GM23338 (cell line): ENCODE results near the gene DUSP8. TPM values are rescaled to one million over a fixed set of nuclear protein-coding genes. Genes with fewer than 3 reads are reported as not detected.
A peak's percentile ranks its signal among the peaks of the same experiment; 100 is the strongest.

Experiments used
- ATAC-seq: fragments of 200-7000 bp; cut with Tn5 transposase; 3 replicates; pipeline ENCODE4 v1.9.1; 2020
- DNase-seq: peaks from one replicate; pipeline ENCODE4 v3.0.0-alpha.2; 2015; ENCODE audit warnings: low spot score
- H2AFZ ChIP-seq: fragments of 200-600 bp; sonication (generic); 2 replicates; pipeline ENCODE4 v1.8.0; 2016; ENCODE audit warnings: antibody characterized with exemption, mild to moderate bottlenecking, moderate library complexity
- H3F3A ChIP-seq: fragments of 200-600 bp; sonication (generic); replicated peaks from 2 replicates; pipeline ENCODE4 v1.8.0; 2017; ENCODE audit warnings: antibody characterized with exemption, mixed run types, low read depth
- H3K27ac ChIP-seq: fragments of 200-600 bp; sonication (generic); 2 replicates; pipeline ENCODE4 v1.6.1; 2016; ENCODE audit warnings: low read depth
- H3K27me3 ChIP-seq: fragments of 200-600 bp; sonication (generic); 2 replicates; pipeline ENCODE4 v1.8.0; 2016; ENCODE audit warnings: mild to moderate bottlenecking, mixed run types, moderate library complexity; ENCODE audit not compliant: insufficient read depth
- H3K36me3 ChIP-seq: fragments of 200-600 bp; sonication (generic); 2 replicates; pipeline ENCODE4 v1.8.0; 2016; ENCODE audit warnings: mild to moderate bottlenecking; ENCODE audit not compliant: insufficient read depth
- H3K4me1 ChIP-seq: fragments of 200-600 bp; sonication (generic); 2 replicates; pipeline ENCODE4 v1.8.0; 2016; ENCODE audit warnings: mild to moderate bottlenecking, moderate library complexity; ENCODE audit not compliant: insufficient read depth
- H3K4me2 ChIP-seq: fragments of 200-600 bp; sonication (generic); 2 replicates; pipeline ENCODE4 v1.7.1; 2017; ENCODE audit warnings: mixed run types
- H3K4me3 ChIP-seq: fragments of 200-600 bp; sonication (generic); 2 replicates; pipeline ENCODE4 v1.6.1; 2016; ENCODE audit warnings: mixed run types
- H3K79me2 ChIP-seq: fragments of 200-600 bp; sonication (generic); replicated peaks from 2 replicates; pipeline ENCODE4 v1.8.0; 2017; ENCODE audit warnings: mild to moderate bottlenecking; ENCODE audit not compliant: insufficient read depth
- H3K9me2 ChIP-seq: fragments of 200-600 bp; sonication (generic); 2 replicates; pipeline ENCODE4 v1.8.0; 2017; ENCODE audit not compliant: insufficient read depth
- H4K20me1 ChIP-seq: fragments of 200-600 bp; sonication (generic); replicated peaks from 2 replicates; pipeline ENCODE4 v1.8.0; 2017; ENCODE audit warnings: mild to moderate bottlenecking; ENCODE audit not compliant: insufficient read depth
- H3K27ac Mint-ChIP-seq: 2 replicates; pipeline ENCODE4 v1.8.0; 2020; ENCODE audit warnings: inconsistent platforms, mild to moderate bottlenecking, moderate library complexity, mixed read lengths
- H3K27me3 Mint-ChIP-seq: 3 replicates; pipeline ENCODE4 v1.8.0; 2022; ENCODE audit warnings: low read depth, mild to moderate bottlenecking, moderate library complexity, mixed read lengths, inconsistent platforms; ENCODE audit not compliant: insufficient read depth, poor library complexity
- H3K36me3 Mint-ChIP-seq: 3 replicates; pipeline ENCODE4 v1.8.0; 2021; ENCODE audit warnings: low read depth, mild to moderate bottlenecking, inconsistent platforms, moderate library complexity, mixed read lengths
- H3K4me1 Mint-ChIP-seq: 3 replicates; pipeline ENCODE4 v1.8.0; 2020; ENCODE audit warnings: mild to moderate bottlenecking, inconsistent platforms, mixed read lengths
- H3K4me3 Mint-ChIP-seq: 3 replicates; pipeline ENCODE4 v1.8.0; 2021; ENCODE audit warnings: moderate library complexity, mild to moderate bottlenecking, inconsistent platforms, mixed read lengths
- H3K9me3 Mint-ChIP-seq: 3 replicates; pipeline ENCODE4 v1.8.0; 2020; ENCODE audit warnings: moderate library complexity, mild to moderate bottlenecking, inconsistent platforms, mixed read lengths
- CREB1 ChIP-seq: fragments of 250-450 bp; sonication (Bioruptor Pico); IDR thresholded peaks from 2 replicates; pipeline ENCODE4 v1.5.0; 2020; ENCODE audit warnings: low read depth, mild to moderate bottlenecking, moderate library complexity
- EZH2 ChIP-seq: fragments of 200-600 bp; sonication (generic); IDR thresholded peaks from one replicate; pipeline ENCODE4 v1.8.0; 2017; ENCODE audit warnings: antibody characterized with exemption, mild to moderate bottlenecking, low read depth; ENCODE audit not compliant: unreplicated experiment
- EZH2phosphoT487 ChIP-seq: fragments of 200-600 bp; sonication (generic); IDR thresholded peaks from one replicate; pipeline ENCODE4 v1.8.1; 2018; ENCODE audit warnings: antibody characterized with exemption; ENCODE audit not compliant: unreplicated experiment
- JUNB ChIP-seq: IDR thresholded peaks from one replicate; pipeline ENCODE4 v1.6.1; 2016; ENCODE audit warnings: antibody characterized with exemption; ENCODE audit not compliant: unreplicated experiment
- NANOG ChIP-seq: IDR thresholded peaks from 2 replicates; pipeline ENCODE4 v1.6.1; 2016; ENCODE audit warnings: antibody characterized with exemption, borderline replicate concordance
- POLR2AphosphoS5 ChIP-seq: IDR thresholded peaks from 2 replicates; pipeline ENCODE4 v1.6.1; 2016; ENCODE audit warnings: antibody characterized with exemption, low read depth
- STAT1 ChIP-seq: IDR thresholded peaks from one replicate; pipeline ENCODE4 v1.6.1; 2016; ENCODE audit warnings: antibody characterized with exemption; ENCODE audit not compliant: unreplicated experiment
- ZNF114 ChIP-seq: fragments of 250-450 bp; sonication (Bioruptor Pico); IDR thresholded peaks from 2 replicates; pipeline ENCODE4 v1.5.0; 2020; ENCODE audit warnings: mild to moderate bottlenecking, moderate library complexity
- ZNF331 ChIP-seq: fragments of 250-450 bp; sonication (Bioruptor Pico); IDR thresholded peaks from 2 replicates; pipeline ENCODE4 v1.5.0; 2020; ENCODE audit warnings: low read depth, mild to moderate bottlenecking, moderate library complexity
- polyA plus RNA-seq: library from polyadenylated mRNA; unstranded; fragments of >200 nt; fragmentation: Nextera tagmentation; extraction: Ambion mirVana; gene quantifications from 2 replicates; pipeline ENCODE4 v1.2.1, GENCODE V29; 2016
- total RNA-seq: library from RNA; depleted of rRNA; stranded (reverse); fragments of >200 nt; shearing (Covaris generic); gene quantifications from 2 replicates; pipeline ENCODE4 v1.2.3, GENCODE V29; 2014
- TF ChIP-seq, protein P1 (sequence below): IDR thresholded peaks from 2 replicates; pipeline ENCODE4 v1.6.1; 2016; ENCODE audit warnings: antibody characterized with exemption
- TF ChIP-seq, protein P2 (sequence below): IDR thresholded peaks from one replicate; pipeline ENCODE4 v1.6.1; 2018; ENCODE audit warnings: antibody characterized with exemption; ENCODE audit not compliant: unreplicated experiment
- TF ChIP-seq, protein P3 (sequence below), 2 experiments: fragments of 200-600 bp in 1 of 2; sonication (generic) in 1 of 2; conservative IDR thresholded peaks; 2 replicates each; pipeline versions ENCODE4 v1.5.1 to v1.6.1; 2016 to 2017; ENCODE audit warnings: antibody characterized with exemption in 2 of 2, low read depth in 2 of 2, mild to moderate bottlenecking in 2 of 2, moderate library complexity in 1 of 2

DUSP8 gene
- total and polyA plus RNA-seq, 2 experiments from 2014 or later, result 1.1 TPM

DNA sequence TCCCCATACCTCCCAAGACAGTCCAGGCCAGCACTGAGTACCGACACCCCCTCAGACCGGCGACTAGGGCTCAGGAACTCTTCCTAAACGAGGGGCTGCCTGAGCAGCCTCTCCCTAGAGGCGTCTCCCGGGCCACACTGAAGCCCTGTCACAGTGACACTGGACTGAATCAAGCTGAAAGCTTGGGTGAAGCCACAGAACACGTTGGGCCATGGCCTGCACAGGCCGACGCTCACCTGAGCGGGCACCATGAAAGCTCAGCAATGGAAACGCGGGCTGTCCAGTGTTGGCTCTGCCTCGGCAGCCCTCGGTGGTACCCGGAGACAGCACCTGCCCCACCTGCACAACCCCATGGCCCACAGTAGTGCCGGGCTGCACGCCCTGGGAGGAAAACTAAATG, 42.8 kb downstream of the DUSP8 start:
- TF ChIP-seq NANOG (no peak), STAT1 (no peak), CREB1 (CRISPR knock-in tag) (no peak), EZH2 (no peak), ZNF114 (no peak), POLR2AphosphoS5 (no peak)
- TF ChIP-seq, protein P1, sequence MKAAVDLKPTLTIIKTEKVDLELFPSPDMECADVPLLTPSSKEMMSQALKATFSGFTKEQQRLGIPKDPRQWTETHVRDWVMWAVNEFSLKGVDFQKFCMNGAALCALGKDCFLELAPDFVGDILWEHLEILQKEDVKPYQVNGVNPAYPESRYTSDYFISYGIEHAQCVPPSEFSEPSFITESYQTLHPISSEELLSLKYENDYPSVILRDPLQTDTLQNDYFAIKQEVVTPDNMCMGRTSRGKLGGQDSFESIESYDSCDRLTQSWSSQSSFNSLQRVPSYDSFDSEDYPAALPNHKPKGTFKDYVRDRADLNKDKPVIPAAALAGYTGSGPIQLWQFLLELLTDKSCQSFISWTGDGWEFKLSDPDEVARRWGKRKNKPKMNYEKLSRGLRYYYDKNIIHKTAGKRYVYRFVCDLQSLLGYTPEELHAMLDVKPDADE, result no peak
- TF ChIP-seq, protein P2, sequence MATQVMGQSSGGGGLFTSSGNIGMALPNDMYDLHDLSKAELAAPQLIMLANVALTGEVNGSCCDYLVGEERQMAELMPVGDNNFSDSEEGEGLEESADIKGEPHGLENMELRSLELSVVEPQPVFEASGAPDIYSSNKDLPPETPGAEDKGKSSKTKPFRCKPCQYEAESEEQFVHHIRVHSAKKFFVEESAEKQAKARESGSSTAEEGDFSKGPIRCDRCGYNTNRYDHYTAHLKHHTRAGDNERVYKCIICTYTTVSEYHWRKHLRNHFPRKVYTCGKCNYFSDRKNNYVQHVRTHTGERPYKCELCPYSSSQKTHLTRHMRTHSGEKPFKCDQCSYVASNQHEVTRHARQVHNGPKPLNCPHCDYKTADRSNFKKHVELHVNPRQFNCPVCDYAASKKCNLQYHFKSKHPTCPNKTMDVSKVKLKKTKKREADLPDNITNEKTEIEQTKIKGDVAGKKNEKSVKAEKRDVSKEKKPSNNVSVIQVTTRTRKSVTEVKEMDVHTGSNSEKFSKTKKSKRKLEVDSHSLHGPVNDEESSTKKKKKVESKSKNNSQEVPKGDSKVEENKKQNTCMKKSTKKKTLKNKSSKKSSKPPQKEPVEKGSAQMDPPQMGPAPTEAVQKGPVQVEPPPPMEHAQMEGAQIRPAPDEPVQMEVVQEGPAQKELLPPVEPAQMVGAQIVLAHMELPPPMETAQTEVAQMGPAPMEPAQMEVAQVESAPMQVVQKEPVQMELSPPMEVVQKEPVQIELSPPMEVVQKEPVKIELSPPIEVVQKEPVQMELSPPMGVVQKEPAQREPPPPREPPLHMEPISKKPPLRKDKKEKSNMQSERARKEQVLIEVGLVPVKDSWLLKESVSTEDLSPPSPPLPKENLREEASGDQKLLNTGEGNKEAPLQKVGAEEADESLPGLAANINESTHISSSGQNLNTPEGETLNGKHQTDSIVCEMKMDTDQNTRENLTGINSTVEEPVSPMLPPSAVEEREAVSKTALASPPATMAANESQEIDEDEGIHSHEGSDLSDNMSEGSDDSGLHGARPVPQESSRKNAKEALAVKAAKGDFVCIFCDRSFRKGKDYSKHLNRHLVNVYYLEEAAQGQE, result no peak
- Histone ChIP-seq H3K36me3 (no peaks in the 10 kb centered on the region), H3K4me2 (no peak overlapping the region), H4K20me1 (peaks cover 7% of the 10 kb centered on the region), H3K27ac (no peak overlapping the region), H3K4me3 (no peak overlapping the region), H3K4me1 (no peaks in the 10 kb centered on the region), H3K79me2 (peaks cover 71% of the 10 kb centered on the region), H3K9me2 (no peaks in the 10 kb centered on the region), H2AFZ (no peak overlapping the region), H3F3A (no peaks in the 10 kb centered on the region), H3K27me3 (no peaks in the 10 kb centered on the region)
- H3K27ac Mint-ChIP-seq, result no peak overlapping the region
- H3K9me3 Mint-ChIP-seq, result no peaks in the 10 kb centered on the region
- no peaks in the 10 kb centered on the region; the same call in 2 of the 3 replicates for H3K4me1 Mint-ChIP-seq
- H3K27me3 Mint-ChIP-seq, result peaks cover 3% of the 10 kb centered on the region
- ATAC-seq (no peak), DNase-seq (no peak)
- H3K4me3 Mint-ChIP-seq, result no peak overlapping the region
- H3K36me3 Mint-ChIP-seq, result no peaks in the 10 kb centered on the region

DNA sequence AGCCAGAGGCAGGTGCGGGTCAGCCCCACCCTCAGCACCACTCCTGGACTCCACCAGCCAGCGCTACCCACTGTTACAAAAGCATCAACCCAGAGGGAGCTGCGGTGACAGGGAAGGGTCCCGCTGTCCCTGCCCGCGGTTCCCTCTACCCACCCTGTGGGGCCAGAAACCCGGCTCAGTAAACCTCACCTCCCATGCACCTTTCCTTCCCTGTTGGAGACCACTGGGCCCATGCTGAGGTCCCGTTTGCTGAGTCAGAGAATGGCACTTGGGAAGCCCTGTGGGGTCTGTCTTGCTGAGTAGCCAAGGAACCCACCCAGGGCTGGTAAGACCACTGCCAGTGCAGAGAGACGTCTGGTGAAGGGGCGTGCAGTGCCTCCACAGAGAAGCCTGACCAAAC, 43.4 kb downstream of the DUSP8 start:
- Mint-ChIP-seq H3K36me3 (no peaks in the 10 kb centered on the region), H3K4me3 (no peak overlapping the region), H3K27ac (peak overlapping the region; percentile 84; the same call in 1 of the 2 replicates), H3K4me1 (no peaks in the 10 kb centered on the region; the same call in 2 of the 3 replicates), H3K27me3 (peaks cover 3% of the 10 kb centered on the region), H3K9me3 (no peaks in the 10 kb centered on the region)
- Histone ChIP-seq H3K4me3 (no peak overlapping the region), H3F3A (no peaks in the 10 kb centered on the region), H3K27ac (no peak overlapping the region), H3K4me1 (no peaks in the 10 kb centered on the region), H2AFZ (no peak overlapping the region), H3K79me2 (peaks cover 66% of the 10 kb centered on the region), H3K9me2 (no peaks in the 10 kb centered on the region), H4K20me1 (peaks cover 4% of the 10 kb centered on the region), H3K27me3 (no peaks in the 10 kb centered on the region), H3K4me2 (no peak overlapping the region), H3K36me3 (no peaks in the 10 kb centered on the region)
- DNase-seq (no peak), ATAC-seq (no peak; the same call in 2 of the 3 replicates)
- TF ChIP-seq ZNF114 (no peak), NANOG (no peak), POLR2AphosphoS5 (no peak), JUNB (no peak), EZH2phosphoT487 (no peak), ZNF331 (CRISPR knock-in tag) (no peak), STAT1 (no peak), CREB1 (CRISPR knock-in tag) (no peak)
- TF ChIP-seq, protein P3, sequence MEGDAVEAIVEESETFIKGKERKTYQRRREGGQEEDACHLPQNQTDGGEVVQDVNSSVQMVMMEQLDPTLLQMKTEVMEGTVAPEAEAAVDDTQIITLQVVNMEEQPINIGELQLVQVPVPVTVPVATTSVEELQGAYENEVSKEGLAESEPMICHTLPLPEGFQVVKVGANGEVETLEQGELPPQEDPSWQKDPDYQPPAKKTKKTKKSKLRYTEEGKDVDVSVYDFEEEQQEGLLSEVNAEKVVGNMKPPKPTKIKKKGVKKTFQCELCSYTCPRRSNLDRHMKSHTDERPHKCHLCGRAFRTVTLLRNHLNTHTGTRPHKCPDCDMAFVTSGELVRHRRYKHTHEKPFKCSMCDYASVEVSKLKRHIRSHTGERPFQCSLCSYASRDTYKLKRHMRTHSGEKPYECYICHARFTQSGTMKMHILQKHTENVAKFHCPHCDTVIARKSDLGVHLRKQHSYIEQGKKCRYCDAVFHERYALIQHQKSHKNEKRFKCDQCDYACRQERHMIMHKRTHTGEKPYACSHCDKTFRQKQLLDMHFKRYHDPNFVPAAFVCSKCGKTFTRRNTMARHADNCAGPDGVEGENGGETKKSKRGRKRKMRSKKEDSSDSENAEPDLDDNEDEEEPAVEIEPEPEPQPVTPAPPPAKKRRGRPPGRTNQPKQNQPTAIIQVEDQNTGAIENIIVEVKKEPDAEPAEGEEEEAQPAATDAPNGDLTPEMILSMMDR (conservative IDR thresholded peaks at IDR 0.05; ENCODE audit: low read depth in 2 of 2), result no peak
- TF ChIP-seq, protein P2, result no peak
- TF ChIP-seq, protein P1, result no peak
